Measurements from ENCODE around the gene COA1.
"Not testable (repeated sequence)": the region's sequence is repeated elsewhere in the genome, so short reads cannot be mapped to it uniquely, and the experiment has no call there.

COA1 gene, protein sequence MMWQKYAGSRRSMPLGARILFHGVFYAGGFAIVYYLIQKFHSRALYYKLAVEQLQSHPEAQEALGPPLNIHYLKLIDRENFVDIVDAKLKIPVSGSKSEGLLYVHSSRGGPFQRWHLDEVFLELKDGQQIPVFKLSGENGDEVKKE

DNA sequence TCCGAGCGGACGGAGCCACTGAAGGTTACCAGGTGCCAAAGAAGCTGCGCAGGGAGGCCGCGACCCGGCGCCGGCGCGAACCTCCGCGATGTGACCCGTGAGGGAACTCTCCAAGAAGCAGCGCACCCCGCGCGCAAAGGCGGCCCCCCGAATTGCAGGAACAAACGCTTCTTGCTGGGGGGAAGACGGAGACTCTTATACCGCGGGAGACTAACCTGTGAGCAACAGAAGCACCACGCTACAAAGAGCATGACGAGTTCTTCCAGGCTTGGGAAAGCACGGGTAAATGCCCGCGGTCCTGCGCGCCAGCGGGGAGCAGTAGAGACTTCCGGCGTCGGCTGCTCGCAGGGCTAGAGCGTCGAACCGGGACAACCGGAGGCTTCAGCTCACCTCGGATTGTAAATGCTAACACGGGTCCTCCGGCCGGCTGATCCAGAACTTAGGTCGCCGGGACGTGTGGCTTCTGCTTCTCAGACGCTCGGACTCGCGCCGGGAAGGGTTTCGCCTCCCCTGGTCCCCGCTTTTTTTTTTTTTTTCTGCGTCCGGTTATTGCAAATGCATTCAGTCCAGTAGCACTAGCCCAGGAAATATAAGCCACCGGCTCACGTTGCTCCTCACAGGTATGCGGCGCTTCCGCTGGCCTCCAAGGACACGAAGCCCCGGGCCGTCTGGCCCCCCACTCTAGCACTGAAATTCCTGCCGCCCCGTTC lies at the start of gene COA1:
COA1 (minus strand) TSS at position 310 of the 710 bp plus-strand sequence. CDS start 80,909 bp downstream, outside the sequence.
- H3K27ac Mint-ChIP-seq, result peak within 1 kb of the TSS; percentile 92
- peak within 1 kb of the TSS; percentile 94 for H3K4me3 Mint-ChIP-seq
- H3K9me3 Mint-ChIP-seq, result no peaks in the 10 kb centered on the region
- H3K4me1 Mint-ChIP-seq (ENCODE audit: low read depth), result peaks cover 42% of the 10 kb centered on the region
- peaks cover 42% of the 10 kb centered on the region for H3K36me3 Mint-ChIP-seq (ENCODE audit: low read depth)
- peak; percentile 88 for DNase-seq
- H3K27me3 Mint-ChIP-seq, result no peaks in the 10 kb centered on the region

DNA sequence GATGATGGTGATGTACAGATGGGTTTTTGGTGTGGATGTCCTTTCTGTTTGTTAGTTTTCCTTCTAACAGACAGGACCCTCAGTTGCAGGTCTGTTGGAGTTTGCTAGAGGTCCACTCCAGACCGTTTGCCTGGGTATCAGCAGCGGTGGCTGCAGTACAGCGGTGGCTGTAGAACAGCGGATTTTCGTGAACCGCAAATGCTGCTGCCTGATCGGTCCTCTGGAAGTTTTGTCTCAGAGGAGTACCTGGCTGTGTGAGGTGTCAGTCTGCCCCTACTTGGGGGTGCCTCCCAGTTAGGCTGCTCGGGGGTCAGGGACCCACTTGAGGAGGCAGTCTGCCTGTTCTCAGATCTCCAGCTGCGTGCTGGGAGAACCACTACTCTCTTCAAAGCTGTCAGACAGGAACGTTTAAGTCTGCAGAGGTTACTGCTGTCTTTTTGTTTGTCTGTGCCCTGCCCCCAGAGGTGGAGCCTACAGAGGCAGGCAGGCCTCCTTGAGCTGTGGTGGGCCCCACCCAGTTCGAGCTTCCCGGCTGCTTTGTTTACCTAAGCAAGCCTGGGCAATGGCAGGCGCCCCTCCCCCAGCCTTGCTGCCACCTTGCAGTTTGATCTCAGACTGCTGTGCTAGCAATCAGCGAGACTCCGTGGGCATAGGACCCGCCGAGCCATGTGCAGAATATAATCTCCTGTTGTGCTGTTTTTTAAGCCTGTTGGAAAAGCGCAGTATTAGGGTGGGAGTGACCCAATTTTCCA lies 49.1 kb upstream of the COA1 start:
- not testable (repeated sequence) for DNase-seq; H3K27ac Mint-ChIP-seq; H3K4me3 Mint-ChIP-seq; H3K4me1 Mint-ChIP-seq (ENCODE audit: low read depth); H3K27me3 Mint-ChIP-seq; H3K9me3 Mint-ChIP-seq
- peaks cover 21% of the 10 kb centered on the region for H3K36me3 Mint-ChIP-seq (ENCODE audit: low read depth)

DNA sequence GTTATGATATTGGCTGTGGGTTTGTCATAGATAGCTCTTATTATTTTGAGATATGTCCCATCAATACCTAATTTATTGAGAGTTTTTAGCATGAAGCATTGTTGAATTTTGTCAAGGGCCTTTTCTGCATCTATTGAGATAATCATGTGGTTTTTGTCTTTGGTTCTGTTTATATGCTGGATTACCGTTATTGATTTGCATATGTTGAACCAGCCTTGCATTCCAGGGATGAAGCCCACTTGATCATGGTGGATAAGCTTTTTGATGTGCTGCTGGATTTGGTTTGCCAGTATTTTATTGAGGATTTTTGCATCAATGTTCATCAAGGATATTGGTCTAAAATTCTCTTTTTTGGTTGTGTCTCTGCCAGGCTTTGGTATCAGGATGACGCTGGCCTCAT lies 45.9 kb upstream of the COA1 start:
- not testable (repeated sequence) for H3K9me3 Mint-ChIP-seq; H3K27ac Mint-ChIP-seq; H3K27me3 Mint-ChIP-seq; DNase-seq; H3K4me1 Mint-ChIP-seq (ENCODE audit: low read depth); H3K4me3 Mint-ChIP-seq
- H3K36me3 Mint-ChIP-seq (ENCODE audit: low read depth), result peaks cover 35% of the 10 kb centered on the region

DNA sequence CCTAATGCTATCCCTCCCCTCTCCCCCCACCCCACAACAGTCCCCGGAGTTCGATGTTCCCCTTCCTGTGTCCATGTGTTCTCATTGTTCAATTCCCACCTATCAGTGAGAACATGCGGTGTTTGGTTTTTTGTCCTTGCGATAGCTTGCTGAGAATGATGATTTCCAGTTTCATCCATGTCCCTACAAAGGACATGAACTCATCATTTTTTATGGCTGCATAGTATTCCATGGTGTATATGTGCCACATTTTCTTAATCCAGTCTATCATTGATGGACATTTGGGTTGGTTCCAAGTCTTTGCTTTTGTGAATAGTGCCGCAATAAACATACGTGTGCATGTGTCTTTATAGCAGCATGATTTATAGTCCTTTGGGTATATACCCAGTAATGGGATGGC lies 43.9 kb upstream of the COA1 start:
- DNase-seq; H3K4me3 Mint-ChIP-seq; H3K4me1 Mint-ChIP-seq (ENCODE audit: low read depth); H3K27me3 Mint-ChIP-seq; H3K9me3 Mint-ChIP-seq; H3K27ac Mint-ChIP-seq: not testable (repeated sequence)
- peaks cover 27% of the 10 kb centered on the region for H3K36me3 Mint-ChIP-seq (ENCODE audit: low read depth)

DNA sequence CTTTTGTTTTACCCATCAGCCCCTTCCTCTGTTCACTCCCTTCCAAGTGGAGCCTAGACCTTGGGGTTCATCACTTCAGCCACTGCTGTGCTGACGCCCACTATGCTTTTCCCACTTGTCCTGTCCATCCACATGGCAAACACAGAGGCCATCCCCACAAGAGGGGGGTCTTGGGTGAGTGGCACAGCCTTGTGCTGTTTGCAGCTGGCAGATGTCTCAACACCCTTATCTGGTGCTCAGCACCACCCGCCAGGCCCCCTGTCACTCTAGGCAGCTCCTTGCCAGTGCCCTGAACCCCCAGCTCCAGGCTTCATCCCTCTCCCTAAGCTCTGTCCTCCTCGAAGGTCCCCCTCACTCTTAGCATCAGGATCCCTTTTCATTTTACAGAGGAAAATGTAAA lies 42.2 kb upstream of the COA1 start:
- H3K4me1 Mint-ChIP-seq (ENCODE audit: low read depth), result peaks cover 9% of the 10 kb centered on the region
- peak overlapping the region; percentile 13 for H3K27ac Mint-ChIP-seq
- no peak overlapping the region for H3K4me3 Mint-ChIP-seq
- H3K36me3 Mint-ChIP-seq (ENCODE audit: low read depth), result peaks cover 27% of the 10 kb centered on the region
- no peak for DNase-seq
- H3K27me3 Mint-ChIP-seq, result no peaks in the 10 kb centered on the region
- no peaks in the 10 kb centered on the region for H3K9me3 Mint-ChIP-seq

DNA sequence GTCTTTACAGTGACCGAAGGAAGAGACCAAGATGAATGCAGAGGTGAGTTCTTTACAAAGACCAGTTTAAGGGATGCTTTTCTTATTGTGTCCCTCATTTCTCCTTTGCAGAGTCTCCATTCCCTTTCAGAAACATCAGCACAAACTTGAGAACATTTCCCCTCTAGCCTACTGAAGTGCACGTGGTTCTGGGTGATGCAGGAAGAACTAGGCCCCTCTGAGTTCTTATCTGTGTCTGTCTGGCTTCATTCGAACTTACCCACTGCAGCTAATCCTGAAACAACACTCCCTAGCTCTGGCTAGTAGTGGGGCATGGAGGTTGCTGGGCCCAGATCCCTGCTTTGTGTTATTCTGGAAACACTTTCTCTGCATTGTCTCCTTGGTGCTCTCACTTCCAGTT lies 41.8 kb upstream of the COA1 start:
- Mint-ChIP-seq H3K27me3 (no peaks in the 10 kb centered on the region), H3K36me3 (ENCODE audit: low read depth) (peaks cover 24% of the 10 kb centered on the region), H3K9me3 (no peaks in the 10 kb centered on the region), H3K27ac (no peak overlapping the region), H3K4me1 (ENCODE audit: low read depth) (peaks cover 7% of the 10 kb centered on the region), H3K4me3 (no peak overlapping the region)
- DNase-seq, result no peak

DNA sequence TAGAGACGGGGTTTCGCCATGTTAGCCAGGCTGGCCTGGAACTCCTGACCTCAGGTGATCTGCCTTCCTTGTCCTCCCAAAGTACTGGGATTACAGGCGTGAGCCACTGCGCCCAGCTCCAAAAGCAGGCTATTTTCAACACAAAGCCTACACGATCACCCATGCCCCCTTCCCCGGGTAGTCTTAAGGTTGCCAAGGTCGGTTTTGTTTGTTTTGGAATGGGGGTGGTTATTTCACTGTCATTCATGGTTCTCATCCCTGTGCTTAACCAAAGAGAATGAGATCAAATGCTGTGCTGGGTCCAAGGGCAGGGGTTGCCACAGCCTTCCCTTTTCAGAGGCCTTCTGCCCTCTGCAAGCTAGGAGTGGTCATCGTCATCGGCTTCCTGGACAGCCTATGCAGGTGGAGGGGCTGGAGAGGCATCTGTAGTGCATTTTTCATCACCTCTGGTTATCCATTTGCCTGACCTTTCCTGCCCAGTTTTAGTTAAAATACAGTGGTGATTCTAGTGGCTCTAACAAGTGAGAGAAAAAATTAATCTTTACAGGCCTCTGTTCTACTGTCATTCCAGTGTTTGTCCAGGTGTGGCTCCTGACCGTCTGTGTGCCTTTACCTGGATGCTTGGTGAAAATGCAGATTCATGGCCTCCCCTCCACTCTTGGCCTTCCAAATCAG lies 40.6 kb upstream of the COA1 start:
- no peak overlapping the region for H3K27ac Mint-ChIP-seq
- H3K36me3 Mint-ChIP-seq (ENCODE audit: low read depth), result peaks cover 24% of the 10 kb centered on the region
- no peaks in the 10 kb centered on the region for H3K27me3 Mint-ChIP-seq
- H3K4me1 Mint-ChIP-seq (ENCODE audit: low read depth), result peaks cover 8% of the 10 kb centered on the region
- H3K4me3 Mint-ChIP-seq, result no peak overlapping the region
- DNase-seq, result no peak
- H3K9me3 Mint-ChIP-seq, result no peaks in the 10 kb centered on the region

DNA sequence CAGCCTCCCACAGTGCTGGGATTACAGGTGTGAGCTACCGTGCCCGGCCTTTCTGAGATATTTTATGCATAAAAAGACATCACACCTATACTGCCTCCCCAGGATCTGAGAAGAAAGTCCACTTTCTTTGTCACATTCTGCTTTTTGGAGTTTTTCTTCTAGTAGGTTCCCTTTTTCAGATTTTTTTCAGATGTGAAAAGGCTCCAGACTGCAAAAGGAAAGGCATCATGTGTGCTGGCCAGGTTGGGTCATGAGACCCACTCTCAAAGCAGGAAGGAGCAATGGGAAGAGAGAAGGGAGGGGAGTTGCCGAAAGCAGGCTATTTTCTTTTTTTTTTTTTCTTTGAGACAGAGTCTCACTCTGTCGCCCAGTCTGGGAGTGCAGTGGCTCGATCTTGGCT lies 40.0 kb upstream of the COA1 start:
- no peak for DNase-seq
- no peaks in the 10 kb centered on the region for H3K27me3 Mint-ChIP-seq
- no peak overlapping the region for H3K27ac Mint-ChIP-seq
- no peaks in the 10 kb centered on the region for H3K9me3 Mint-ChIP-seq
- no peak overlapping the region for H3K4me3 Mint-ChIP-seq
- peaks cover 15% of the 10 kb centered on the region for H3K4me1 Mint-ChIP-seq (ENCODE audit: low read depth)
- peaks cover 20% of the 10 kb centered on the region for H3K36me3 Mint-ChIP-seq (ENCODE audit: low read depth)

DNA sequence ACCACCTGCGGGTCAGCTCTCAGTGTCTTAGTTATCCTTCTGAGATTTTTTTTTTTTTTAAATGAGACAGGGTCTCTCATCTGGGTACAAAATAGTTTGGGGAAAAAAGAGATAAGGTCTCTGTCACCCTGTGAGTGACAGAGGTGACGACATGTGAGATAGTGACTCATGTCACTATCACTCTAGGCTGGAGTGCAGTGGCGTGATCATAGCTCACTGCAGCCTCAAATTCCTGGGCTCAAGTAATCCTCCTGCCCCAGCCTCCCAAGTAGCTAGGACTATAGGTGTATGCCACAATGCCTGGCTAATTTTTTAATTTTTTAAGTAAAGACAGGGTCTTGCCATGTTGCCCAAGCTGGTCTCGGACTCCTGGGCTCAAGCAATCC lies 39.6 kb upstream of the COA1 start:
- Mint-ChIP-seq H3K27ac (no peak overlapping the region), H3K27me3 (no peaks in the 10 kb centered on the region), H3K36me3 (ENCODE audit: low read depth) (peaks cover 20% of the 10 kb centered on the region), H3K4me1 (ENCODE audit: low read depth) (peaks cover 19% of the 10 kb centered on the region), H3K4me3 (no peak overlapping the region), H3K9me3 (no peaks in the 10 kb centered on the region)
- DNase-seq, result no peak

DNA sequence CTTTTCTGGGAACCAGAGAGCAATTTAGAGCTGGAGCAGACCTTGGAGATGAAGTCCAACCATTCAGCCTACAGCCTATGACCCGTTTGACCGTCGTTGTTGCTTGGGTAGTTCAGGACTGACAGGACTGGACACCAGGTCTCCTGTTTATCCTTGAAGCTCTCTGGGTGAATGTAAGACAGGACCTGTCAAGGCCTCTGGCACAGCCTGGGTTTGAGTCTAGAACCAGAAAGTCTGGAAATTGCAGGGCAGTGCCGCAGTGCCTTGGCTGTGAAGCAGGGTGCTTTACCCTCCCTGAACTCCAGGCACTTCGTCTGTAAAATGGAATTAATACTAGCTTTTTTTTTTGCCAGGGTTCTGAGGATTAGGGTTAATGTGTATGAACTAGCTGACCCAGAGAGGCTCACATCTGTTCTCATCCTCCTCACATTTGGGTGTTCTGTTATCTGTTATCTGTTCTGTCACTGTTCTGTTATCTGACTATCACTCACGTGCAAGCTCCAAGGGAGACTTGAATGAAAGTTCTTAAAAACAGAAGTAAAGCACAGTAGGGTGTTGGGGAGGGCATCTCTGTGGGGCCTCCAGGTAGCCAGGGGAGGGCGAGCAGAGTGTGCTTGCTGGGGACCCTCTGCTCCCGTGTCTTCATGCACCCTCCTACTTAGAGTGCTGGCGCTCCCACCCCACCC lies 39.0 kb upstream of the COA1 start:
- Mint-ChIP-seq H3K4me1 (ENCODE audit: low read depth) (peaks cover 24% of the 10 kb centered on the region), H3K27ac (no peak overlapping the region), H3K36me3 (ENCODE audit: low read depth) (peaks cover 17% of the 10 kb centered on the region), H3K27me3 (no peaks in the 10 kb centered on the region), H3K9me3 (no peaks in the 10 kb centered on the region), H3K4me3 (no peak overlapping the region)
- no peak for DNase-seq

DNA sequence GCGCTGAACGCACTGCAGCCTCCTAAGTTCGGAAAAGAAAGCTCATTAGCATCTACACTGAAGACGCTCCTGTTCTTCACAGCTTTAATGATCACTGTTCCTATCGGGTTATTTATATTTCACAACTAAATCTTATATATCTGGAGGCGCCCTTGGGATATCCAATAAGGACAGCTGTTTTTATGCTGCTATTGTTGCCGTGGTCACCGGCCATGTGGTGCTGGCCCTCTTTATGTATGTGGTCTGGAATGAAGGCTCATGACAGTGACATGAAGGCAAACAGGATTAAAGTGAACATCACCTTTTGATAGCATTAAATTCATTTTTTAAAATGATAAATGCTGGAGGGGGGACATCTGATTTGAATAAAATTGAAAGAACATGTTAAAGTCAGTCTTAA lies 38.0 kb upstream of the COA1 start:
- Mint-ChIP-seq H3K9me3 (no peaks in the 10 kb centered on the region), H3K36me3 (ENCODE audit: low read depth) (peaks cover 7% of the 10 kb centered on the region)

DNA sequence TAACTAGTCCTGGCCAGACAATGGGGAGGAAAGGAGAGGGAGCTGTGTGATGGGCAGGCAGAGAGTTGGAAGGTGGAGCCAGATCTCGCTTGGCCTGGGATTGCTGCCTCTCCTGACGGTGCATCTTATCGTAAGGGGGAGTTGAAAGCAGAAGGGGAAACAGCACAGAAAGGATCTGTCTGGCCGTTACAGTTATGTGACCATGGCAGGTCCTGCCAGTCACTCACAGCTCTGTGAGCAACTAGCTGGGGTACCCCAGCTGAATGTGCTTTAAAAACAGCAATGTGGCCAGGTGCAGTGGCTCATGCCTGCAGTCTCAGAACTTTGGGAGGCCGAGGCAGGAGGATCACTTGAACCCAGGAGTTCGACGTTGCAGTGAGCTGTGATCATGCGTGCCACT lies 37.2 kb upstream of the COA1 start:
- Mint-ChIP-seq H3K4me1 (ENCODE audit: low read depth) (peaks cover 36% of the 10 kb centered on the region), H3K27me3 (no peaks in the 10 kb centered on the region)

More for the DNA sequence above, 38.0 kb upstream of the COA1 start:
- no peak overlapping the region for H3K4me3 Mint-ChIP-seq
- peaks cover 30% of the 10 kb centered on the region for H3K4me1 Mint-ChIP-seq (ENCODE audit: low read depth)
- DNase-seq, result no peak
- no peaks in the 10 kb centered on the region for H3K27me3 Mint-ChIP-seq
- H3K27ac Mint-ChIP-seq, result no peak overlapping the region

DNA sequence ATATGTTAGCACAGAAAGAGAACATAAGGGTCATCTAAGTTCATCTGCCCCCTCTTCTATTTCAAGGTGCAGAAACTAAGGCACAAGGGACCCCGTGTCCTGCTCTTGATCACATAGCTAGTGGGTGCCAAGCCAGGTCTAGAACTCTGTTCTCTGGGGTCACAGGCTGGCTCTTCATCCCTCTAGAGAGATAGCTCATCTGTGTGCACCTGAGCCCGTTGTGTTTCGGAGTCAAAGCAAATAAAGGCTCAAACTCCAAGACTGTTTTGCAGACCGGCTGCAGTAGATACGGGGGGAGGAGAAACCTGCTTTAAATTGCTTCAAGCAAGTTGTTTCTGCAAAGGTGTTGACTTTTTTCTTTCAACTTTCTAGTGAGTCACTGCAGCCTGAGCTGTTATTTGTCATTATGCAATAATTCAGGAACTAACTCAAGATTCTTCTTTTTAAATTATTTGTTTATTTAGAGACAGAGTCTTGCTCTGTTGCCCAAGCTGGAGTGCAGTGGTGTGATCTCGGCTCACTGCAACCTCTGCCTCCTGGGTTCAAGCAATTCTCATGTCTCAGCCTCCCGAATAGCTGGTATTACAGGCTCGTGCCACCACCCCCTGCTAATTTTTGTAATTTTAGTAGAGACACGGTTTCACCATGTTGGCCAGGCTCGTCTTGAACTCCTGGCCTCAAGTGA lies 35.6 kb upstream of the COA1 start:
- Mint-ChIP-seq H3K36me3 (ENCODE audit: low read depth) (no peaks in the 10 kb centered on the region), H3K27ac (no peak overlapping the region), H3K9me3 (no peaks in the 10 kb centered on the region), H3K4me1 (ENCODE audit: low read depth) (peaks cover 42% of the 10 kb centered on the region), H3K4me3 (no peak overlapping the region), H3K27me3 (no peaks in the 10 kb centered on the region)
- no peak for DNase-seq

More for the DNA sequence above, 37.2 kb upstream of the COA1 start:
- no peak for DNase-seq
- Mint-ChIP-seq H3K36me3 (ENCODE audit: low read depth) (peaks cover 2% of the 10 kb centered on the region), H3K9me3 (no peaks in the 10 kb centered on the region), H3K27ac (no peak overlapping the region), H3K4me3 (no peak overlapping the region)
